Stimulated activated CD8-positive, alpha-beta memory T cell treated with anti-CD3 and anti-CD28 coated beads, Interleukin-15, amount 100 ng/mL, for 1 hour (primary cell): ENCODE results near the gene FOCAD.

Experiments
- DNase-seq: peaks from one replicate; pipeline ENCODE4 v3.0.0-alpha.2; 2020; ENCODE audit warnings: low read depth

FOCAD gene

GRCh38 chr9:20683351-20684034, 566 bp upstream of the FOCAD start:
- no peak for DNase-seq

- DNase-seq, result no peak
These were observed 1.0 kb downstream of the FOCAD start for GRCh38 chr9:20684875-20685696.

GRCh38 chr9:20685769-20686168, 1.7 kb downstream of the FOCAD start:
- no peak for DNase-seq

DNA sequence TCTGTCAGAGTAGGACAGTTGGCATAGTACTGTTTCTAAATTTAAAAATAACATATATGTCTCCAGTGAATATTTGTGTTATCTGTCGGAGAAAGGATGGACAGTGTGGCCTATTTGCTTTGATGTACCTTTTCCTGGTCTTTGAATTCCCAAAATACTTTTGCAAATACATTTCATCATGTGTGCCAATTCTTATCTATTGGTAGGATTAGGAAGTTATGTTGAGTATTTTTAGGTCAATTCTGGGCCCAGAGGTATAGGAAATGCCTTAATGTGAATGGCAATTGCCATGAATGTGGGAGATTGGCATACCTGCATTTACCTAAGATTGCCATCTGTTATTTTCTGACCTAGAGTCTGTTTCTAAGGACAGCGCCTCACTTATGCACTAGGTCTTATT, 5.8 kb downstream of the FOCAD start:
- no peak for DNase-seq

DNA sequence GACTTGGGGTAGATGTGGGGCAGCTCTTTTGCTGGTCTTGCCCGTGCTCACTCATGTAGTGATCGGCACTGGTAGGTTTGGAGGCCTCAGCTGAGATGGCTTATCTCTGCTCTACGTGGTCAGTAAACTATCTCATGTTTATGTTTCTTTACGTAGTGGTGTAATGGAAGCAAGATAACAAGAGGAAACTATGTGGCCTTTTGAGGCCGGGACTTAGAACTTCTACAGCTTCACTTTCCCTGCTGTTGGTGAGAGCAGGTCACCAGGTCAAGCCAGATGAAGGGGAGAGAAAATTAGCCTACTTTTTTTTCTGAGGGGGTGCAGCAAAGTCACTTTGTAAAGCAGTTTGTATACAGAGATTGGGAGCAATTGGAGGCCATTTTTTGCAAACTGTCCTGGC, 8.5 kb downstream of the FOCAD start:
- DNase-seq, result no peak

DNA sequence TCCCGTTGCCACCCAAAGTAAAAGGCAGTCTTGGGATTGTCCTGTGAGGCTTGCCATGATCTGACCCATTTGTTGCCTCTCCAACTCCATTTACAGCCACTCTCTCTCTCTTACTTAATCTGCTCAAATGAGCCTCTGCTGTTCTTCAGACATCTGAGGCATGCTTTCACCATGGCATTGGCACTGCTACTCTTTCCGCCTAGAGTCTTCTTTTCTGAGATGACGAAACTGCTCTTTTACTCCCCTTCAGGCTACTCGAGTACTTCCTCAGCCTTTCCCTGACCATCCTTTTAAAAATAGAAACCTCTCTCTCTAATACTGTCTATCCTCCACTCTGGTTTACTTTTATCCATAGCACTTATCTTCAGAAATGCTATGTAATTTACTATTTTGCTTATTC, 9.0 kb downstream of the FOCAD start:
- no peak for DNase-seq

GRCh38 chr9:20694248-20694647, 10.2 kb downstream of the FOCAD start:
- no peak for DNase-seq

- no peak for DNase-seq
These were observed 13.1 kb downstream of the FOCAD start for GRCh38 chr9:20697021-20697719.

DNA sequence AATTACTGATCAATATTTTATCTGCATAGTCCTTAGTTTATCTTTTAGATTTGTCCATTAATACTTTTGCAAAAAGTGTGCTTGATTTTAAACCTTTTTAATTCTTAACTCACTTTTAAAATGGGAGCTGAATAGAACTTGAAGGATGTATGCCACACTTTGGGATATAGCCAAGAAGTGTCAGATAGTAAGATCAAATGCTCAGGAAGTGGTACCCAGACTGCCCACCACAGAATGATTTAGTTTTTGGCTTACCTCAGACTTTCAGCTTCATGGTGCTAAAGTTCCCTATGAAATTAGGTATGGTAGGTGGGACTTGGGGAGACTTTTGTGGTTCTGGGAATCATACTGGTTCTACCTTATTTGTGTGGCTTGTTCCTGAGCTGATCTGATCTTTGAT, 14.7 kb downstream of the FOCAD start:
- DNase-seq, result no peak

DNA sequence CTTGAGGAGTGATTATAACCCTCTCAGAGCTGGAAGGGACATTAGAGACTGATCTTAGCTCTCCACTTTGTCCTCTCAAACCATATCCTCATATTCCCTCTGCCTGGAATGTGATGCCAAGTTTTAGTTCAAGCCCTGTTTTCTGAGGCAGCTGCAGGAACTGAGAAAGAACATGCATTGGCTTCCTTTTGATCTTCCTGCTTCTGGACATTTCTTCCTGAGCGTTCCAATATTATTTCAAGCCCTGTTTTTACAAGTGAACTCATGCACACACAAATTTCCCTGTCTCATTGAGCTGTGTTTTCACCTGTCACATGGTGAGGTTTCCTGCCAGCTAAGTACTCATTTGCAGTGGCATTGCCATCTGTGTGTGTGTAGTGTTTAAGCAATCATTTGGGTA, 17.0 kb downstream of the FOCAD start:
- DNase-seq, result no peak

DNA sequence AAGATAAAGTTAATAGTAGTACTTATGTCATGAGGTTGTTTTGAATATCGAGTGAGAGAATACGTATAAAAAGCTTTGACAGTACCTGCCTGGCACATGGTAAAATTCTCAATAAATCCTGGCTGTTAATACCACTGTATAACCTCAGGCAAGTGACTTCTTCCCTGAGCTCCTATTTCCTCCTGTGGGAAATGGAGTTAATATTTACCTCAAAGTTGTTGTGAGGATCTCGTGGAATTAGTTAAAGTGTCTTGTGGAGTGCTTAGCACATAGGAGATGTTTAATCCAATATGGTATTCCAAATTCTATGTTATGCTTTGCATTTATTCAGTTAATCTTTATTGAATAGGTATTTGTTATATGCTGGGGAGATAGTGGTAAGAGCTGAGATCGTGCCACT, 18.5 kb downstream of the FOCAD start:
- DNase-seq, result no peak

- DNase-seq, result no peak
These were observed 19.1 kb downstream of the FOCAD start for GRCh38 chr9:20703146-20703545.

DNA sequence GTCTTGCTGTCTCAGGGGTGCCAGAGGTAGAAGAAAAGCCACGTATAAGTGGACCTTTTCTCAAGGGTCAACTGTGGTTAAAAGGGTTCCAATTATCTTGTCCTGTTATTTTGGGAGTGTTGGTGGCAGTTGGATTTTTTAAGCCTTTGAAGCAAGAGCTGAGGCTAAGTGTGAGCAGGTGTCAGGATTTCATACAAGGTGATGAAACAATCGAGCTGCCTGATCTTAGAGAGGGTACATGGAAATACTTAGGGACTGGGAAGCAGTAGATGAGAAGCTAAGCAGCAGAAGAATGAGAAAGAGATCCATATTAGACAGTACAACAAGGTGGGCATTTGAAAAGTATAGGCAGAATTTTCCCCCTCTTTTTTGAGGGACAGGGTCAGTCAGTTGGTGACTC, 23.6 kb downstream of the FOCAD start:
- no peak for DNase-seq

DNA sequence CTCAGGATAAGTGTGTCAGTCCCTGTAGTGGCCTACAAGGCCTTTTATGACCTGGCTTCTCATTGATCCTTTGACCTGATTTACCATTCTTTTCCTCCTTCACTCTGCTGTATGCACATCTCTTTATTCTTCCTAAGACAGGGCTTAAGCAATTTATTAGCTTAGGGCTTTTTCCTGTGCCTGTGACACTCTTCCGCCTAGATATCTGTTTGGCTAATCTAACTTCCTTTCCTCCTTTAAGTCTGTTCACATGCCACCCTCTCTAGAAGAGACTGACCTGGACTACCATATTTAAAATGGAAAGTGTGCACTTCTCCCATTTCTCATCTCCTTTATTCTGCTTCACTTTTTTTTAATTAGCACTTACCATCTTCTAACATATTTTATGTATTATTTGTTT, 29.1 kb downstream of the FOCAD start:
- DNase-seq, result no peak

- DNase-seq, result no peak
These were observed 30.7 kb downstream of the FOCAD start for GRCh38 chr9:20714442-20715415.

DNA sequence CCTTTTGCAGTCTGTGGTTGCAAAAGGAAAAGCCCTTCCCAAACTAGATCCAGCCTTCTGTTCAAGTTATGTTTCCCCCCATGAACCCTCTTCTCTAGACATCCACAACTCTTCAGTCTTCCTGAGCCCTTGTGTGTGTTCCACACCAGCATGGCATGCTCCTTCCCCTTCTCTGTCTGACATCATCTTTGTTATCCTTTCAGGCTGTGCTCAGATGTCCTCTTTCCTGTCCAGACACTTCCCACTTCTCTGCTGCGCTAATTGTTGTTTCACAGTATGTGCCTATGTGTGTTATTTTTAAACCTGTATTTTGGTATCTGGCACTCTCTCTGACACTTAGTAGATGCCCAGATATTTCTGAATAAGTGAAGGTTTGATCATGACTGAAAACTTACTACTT, 38.2 kb downstream of the FOCAD start:
- no peak for DNase-seq

- no peak for DNase-seq
These were observed 41.6 kb downstream of the FOCAD start for GRCh38 chr9:20725675-20726074.

DNA sequence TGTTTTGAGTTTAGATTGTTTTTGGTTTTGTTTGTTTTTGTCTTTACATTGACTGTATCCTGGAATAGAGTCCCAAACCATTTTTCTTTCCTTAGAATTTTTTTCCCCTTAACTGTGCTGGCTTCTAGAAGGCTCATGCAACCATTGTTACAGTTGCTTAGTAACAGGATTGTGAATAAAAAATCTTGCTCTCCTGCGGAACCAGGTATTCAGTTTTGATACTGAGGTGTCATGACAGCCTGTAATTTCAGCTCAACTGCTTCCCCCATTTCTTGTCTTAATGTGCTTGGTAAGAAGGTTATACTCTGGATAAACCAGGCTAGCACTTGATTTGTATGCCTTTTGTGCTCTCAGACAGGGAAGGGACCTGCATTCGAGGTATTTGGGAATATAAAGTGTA, 42.1 kb downstream of the FOCAD start:
- DNase-seq, result no peak

DNA sequence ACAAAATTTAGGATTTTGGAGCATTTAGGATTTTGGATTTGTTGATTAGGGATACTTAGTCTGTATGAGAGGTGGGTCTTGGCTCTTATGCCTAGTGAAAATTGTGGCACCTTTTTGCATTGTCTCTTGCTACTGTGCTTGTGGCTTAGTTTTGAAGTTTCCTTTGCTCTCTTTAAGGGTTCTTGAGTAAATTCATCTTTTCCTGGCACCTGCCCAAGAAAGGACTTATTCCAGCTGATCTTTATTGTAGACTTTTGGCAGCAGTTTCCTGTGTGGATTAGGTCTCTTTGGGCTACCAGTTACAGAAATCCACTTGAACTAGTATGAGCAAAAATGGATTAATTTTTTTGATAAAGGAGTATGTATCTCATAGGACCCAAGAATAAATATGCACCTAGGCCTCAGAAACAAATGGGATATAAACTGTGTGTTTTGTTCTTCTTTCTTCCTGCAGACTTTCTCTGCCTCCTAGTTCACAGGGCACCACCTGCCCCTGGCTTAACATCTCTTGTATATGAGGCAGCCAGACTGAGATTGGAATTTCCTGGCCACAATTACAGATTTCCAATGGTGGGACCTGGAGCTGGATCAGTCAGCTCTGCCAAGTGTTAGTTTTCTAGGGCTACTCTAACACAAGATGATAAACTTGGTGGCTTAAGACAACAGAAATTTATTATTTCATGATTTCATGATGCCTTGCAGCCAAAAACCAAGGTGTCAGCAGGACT, 44.6 kb downstream of the FOCAD start:
- DNase-seq, result no peak

- no peak for DNase-seq
These were observed 45.5 kb downstream of the FOCAD start for GRCh38 chr9:20729523-20729922.

- no peak for DNase-seq
These were observed 48.1 kb downstream of the FOCAD start for GRCh38 chr9:20732118-20732517.
